ENCODE results near the gene RBM11. TPM values are rescaled to one million over a fixed set of nuclear protein-coding genes. Genes with fewer than 3 reads are reported as not detected.
A peak's percentile ranks its signal among the peaks of the same experiment; 100 is the strongest.

RBM11 gene
- total and polyA plus RNA-seq, 9 of the 15 experiments (the other 6 are each of a cell fraction or from before 2014, with no cell fraction given): 0.98 to 5.3 (median 2.9) TPM

DNA sequence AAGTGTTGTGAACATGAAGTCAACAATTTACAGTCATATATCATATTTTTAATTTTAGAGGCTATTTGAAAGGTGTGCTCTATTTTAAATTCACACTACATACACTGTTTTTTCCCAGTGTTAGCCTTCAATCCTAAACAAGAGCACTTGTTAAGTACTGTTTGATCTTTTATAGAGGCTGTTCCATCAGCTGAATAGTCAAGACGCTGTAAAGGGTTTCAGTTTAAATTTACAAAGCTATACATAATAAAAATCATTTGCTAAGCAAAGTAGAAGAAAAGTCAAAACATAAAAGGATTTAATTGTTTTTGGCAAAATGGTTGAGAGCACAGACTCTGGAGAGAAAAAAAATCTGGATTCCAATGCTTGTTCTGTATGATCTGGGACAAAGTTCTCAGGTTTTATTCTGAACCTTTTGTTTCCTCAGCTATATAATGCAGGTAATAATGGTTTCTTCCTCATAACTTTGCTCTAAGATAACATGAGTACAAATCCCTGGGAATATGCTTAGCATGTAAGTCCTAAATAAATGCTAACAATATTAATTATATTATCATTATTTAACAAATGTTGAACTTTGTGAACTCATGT lies 44.3 kb downstream of the RBM11 start (continued):
- TF ChIP-seq, protein P1, sequence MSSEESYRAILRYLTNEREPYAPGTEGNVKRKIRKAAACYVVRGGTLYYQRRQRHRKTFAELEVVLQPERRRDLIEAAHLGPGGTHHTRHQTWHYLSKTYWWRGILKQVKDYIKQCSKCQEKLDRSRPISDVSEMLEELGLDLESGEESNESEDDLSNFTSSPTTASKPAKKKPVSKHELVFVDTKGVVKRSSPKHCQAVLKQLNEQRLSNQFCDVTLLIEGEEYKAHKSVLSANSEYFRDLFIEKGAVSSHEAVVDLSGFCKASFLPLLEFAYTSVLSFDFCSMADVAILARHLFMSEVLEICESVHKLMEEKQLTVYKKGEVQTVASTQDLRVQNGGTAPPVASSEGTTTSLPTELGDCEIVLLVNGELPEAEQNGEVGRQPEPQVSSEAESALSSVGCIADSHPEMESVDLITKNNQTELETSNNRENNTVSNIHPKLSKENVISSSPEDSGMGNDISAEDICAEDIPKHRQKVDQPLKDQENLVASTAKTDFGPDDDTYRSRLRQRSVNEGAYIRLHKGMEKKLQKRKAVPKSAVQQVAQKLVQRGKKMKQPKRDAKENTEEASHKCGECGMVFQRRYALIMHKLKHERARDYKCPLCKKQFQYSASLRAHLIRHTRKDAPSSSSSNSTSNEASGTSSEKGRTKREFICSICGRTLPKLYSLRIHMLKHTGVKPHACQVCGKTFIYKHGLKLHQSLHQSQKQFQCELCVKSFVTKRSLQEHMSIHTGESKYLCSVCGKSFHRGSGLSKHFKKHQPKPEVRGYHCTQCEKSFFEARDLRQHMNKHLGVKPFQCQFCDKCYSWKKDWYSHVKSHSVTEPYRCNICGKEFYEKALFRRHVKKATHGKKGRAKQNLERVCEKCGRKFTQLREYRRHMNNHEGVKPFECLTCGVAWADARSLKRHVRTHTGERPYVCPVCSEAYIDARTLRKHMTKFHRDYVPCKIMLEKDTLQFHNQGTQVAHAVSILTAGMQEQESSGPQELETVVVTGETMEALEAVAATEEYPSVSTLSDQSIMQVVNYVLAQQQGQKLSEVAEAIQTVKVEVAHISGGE (CRISPR knock-in tag; IDR thresholded peaks at IDR 0.05): no peak
- TF ChIP-seq TCF7 (IDR thresholded peaks at IDR 0.05; ENCODE audit: borderline replicate concordance): no peak

DNA sequence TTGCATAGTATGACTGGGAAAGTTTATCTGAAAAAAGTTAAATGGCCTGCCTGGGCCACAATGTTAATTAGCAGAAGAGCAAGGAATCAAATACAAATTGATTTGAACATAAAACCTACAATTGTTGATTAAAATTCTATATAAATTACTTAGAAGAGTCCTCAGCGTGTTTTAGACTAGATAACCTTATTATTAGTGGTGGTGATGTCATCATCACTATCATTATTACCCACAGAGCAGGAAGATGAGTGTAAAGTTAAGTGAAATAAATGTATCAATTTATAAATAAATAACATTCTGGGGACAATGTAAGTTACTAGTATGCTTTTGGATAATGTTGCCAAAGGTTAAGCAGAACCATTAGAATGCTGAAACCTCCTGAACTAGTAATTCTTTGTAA lies 46.1 kb downstream of the RBM11 start:
- WGBS (ENCODE audit: insufficient coverage, low coverage, missing lambda C conversion rate): 0% methylated on average over 1 of the region's 1 CpG
- no TSS peak for BruUV-seq (replicated peaks)
- H3K4me1 ChIP-seq (replicated peaks in 1 of 2; ENCODE audit: control insufficient read depth in 2 of 2, insufficient read depth in 2 of 2, low read length in 2 of 2): no peaks in the 10 kb centered on the region; a peak in 1 of 5 replicates

More for the DNA sequence above, 46.1 kb downstream of the RBM11 start:
- no peak overlapping the region for H3K4me3 ChIP-seq
- DNase-seq (ENCODE audit: extremely low read depth in 1 of 4, low spot score in 3 of 4) (no peak), ATAC-seq (no peak), FAIRE-seq (no peak)
- no peak overlapping the region for H3K4me2 ChIP-seq (ENCODE audit: insufficient read depth, low read length)
- H3K27ac ChIP-seq (ENCODE audit: extremely low read depth, low read depth, low read length): no peak overlapping the region
- no peaks in the 10 kb centered on the region for H3K9me1 ChIP-seq (ENCODE audit: control insufficient read depth, insufficient read depth, low read length)
- H3K9me3 ChIP-seq (replicated peaks; ENCODE audit: control insufficient read depth, insufficient read depth, low read depth, low read length): no peaks in the 10 kb centered on the region
- in situ Hi-C loops (cut with MboI) (no loop called here), intact Hi-C loops (cut with micrococcal nuclease) (loop anchor here (5.0 to 10.0 kb wide), 2 partner anchors 35 to 173 kb away; no protein-coding TSS in a partner anchor)
- H2AFZ ChIP-seq (ENCODE audit: low read depth, low read length): no peak overlapping the region
- TF ChIP-seq, protein P2, sequence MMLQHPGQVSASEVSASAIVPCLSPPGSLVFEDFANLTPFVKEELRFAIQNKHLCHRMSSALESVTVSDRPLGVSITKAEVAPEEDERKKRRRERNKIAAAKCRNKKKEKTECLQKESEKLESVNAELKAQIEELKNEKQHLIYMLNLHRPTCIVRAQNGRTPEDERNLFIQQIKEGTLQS (IDR thresholded peaks at IDR 0.05): peak; percentile 54
- TF ChIP-seq, protein P2 (CRISPR knock-in tag; conservative IDR thresholded peaks at IDR 0.05): no peak
- TF ChIP-seq FOSL1 (tag; conservative IDR thresholded peaks at IDR 0.05) (no peak), TAF15 (IDR thresholded peaks at IDR 0.05; ENCODE audit: low read depth, low read length) (no peak)
- ChIA-PET POLR2A (no interaction called here), CTCF (ENCODE audit: low intra/inter-chr PET ratio) (no interaction called here)
- H3K36me3 ChIP-seq (ENCODE audit: control insufficient read depth, insufficient read depth, low read length): no peaks in the 10 kb centered on the region
- no peaks in the 10 kb centered on the region for H3K79me2 ChIP-seq (ENCODE audit: control insufficient read depth, insufficient read depth, low read length)
- no peaks in the 10 kb centered on the region for H4K20me1 ChIP-seq (replicated peaks; ENCODE audit: control insufficient read depth, insufficient read depth, low read length)
- no peak overlapping the region for H3K9ac ChIP-seq (ENCODE audit: insufficient read depth in 1 of 2, low read depth in 2 of 2, low read length in 2 of 2)
- H3K27me3 ChIP-seq (ENCODE audit: control insufficient read depth in 2 of 2, insufficient read depth in 2 of 2, low read length in 2 of 2): no peaks in the 10 kb centered on the region

All from K562 (cell line).